A549 (cell line): ENCODE data around the gene RUFY2. TPM values are rescaled to one million over a fixed set of nuclear protein-coding genes. Genes with fewer than 3 reads are reported as not detected.
"Not testable (repeated sequence)": the region's sequence is repeated elsewhere in the genome, so short reads cannot be mapped to it uniquely, and the experiment has no call there.

Experiments used
- ATAC-seq, 2 experiments: fragments of 200-7000 bp in 1 of 2; fragments of >200 bp in 1 of 2; cut with Nextera tagmentation in 1 of 2; cut with Tn5 transposase in 1 of 2; 3 replicates each; pipeline versions ENCODE4 v1.8.0 to v1.9.1; 2018 to 2020; ENCODE audit warnings: mild to moderate bottlenecking in 1 of 2, moderate library complexity in 1 of 2
- CTCF ChIA-PET: fragments of 300-600 bp; sonication (Branson Sonifier 250); formaldehyde crosslinking; extraction: SDS; loops from one replicate; lab custom pipeline; 2021; ENCODE audit warnings: antibody characterized with exemption, inconsistent platforms; lab: Yijun Ruan, JAX
- POLR2A ChIA-PET: fragments of 350-600 bp; formaldehyde crosslinking; extraction: SDS; loops from one replicate; lab custom pipeline; 2021; ENCODE audit warnings: antibody characterized with exemption, inconsistent platforms; lab: Yijun Ruan, JAX
- DNase-seq, 2 experiments: peaks; one replicate each; pipeline versions ENCODE4 v3.0.0 to v3.0.0-alpha.2; 2011 to 2016; ENCODE audit warnings: low read depth in 1 of 2, low spot score in 1 of 2
- FAIRE-seq: peaks from 2 replicates; lab custom pipeline; 2011; peaks lifted over from hg19 to GRCh38; lab: Jason Lieb, UNC
- H3K27ac ChIP-seq, 2 experiments: fragments of >200 bp; sonication (Bioruptor Twin); formaldehyde crosslinking; 3 replicates each; pipeline ENCODE4 v1.5.1; 2016 to 2017
- H3K4me1 ChIP-seq: fragments of >200 bp; sonication (Bioruptor Twin); formaldehyde crosslinking; 3 replicates; pipeline ENCODE4 v1.6.1; 2016
- H3K4me2 ChIP-seq: fragments of >200 bp; sonication (Bioruptor Twin); formaldehyde crosslinking; 3 replicates; pipeline ENCODE4 v1.6.1; 2016
- H3K4me3 ChIP-seq: fragments of >200 bp; sonication (Bioruptor Twin); formaldehyde crosslinking; 3 replicates; pipeline ENCODE4 v1.5.1; 2016
- H3K9me3 ChIP-seq: fragments of >200 bp; sonication (Bioruptor Twin); formaldehyde crosslinking; 3 replicates; pipeline ENCODE4 v1.6.1; 2016
- CBX8 ChIP-seq: fragments of 200-600 bp; sonication (generic); IDR thresholded peaks from 2 replicates; pipeline ENCODE4 v1.6.1; 2016
- EHF ChIP-seq: fragments of 250-450 bp; sonication (Bioruptor Pico); IDR thresholded peaks from 2 replicates; pipeline ENCODE4 v1.5.0; 2020; ENCODE audit warnings: mild to moderate bottlenecking
- EP300 ChIP-seq, 2 experiments: fragments of >200 bp; sonication (Bioruptor Twin); formaldehyde crosslinking; IDR thresholded peaks; 2 replicates in 1 of 2; 3 replicates in 1 of 2; pipeline ENCODE4 v1.6.1; 2016 to 2017
- HDAC2 ChIP-seq: fragments of 200-600 bp; sonication (generic); IDR thresholded peaks from 2 replicates; pipeline ENCODE4 v1.6.1; 2016
- HOXA7 ChIP-seq: fragments of 250-450 bp; sonication (Bioruptor Pico); IDR thresholded peaks from 2 replicates; pipeline ENCODE4 v1.5.0; 2020; ENCODE audit warnings: mild to moderate bottlenecking, moderate library complexity
- JUNB ChIP-seq: fragments of >200 bp; sonication (Bioruptor Twin); formaldehyde crosslinking; IDR thresholded peaks from 2 replicates; pipeline ENCODE4 v1.6.1; 2016
- KDM1A ChIP-seq: fragments of 200-600 bp; sonication (generic); IDR thresholded peaks from 2 replicates; pipeline ENCODE4 v1.6.1; 2016; ENCODE audit warnings: low read depth, mild to moderate bottlenecking
- MYC ChIP-seq: IDR thresholded peaks from 2 replicates; pipeline ENCODE4 v1.6.1; 2012; ENCODE audit warnings: mild to moderate bottlenecking, inconsistent platforms, low read length, improper control_type of control experiment, borderline replicate concordance
- NFE2L2 ChIP-seq: fragments of 150-350 bp; conservative IDR thresholded peaks from 2 replicates; pipeline ENCODE4 v1.6.1; 2014; ENCODE audit warnings: low read length
- NPAS2 ChIP-seq: fragments of 250-450 bp; sonication (Bioruptor Pico); IDR thresholded peaks from 2 replicates; pipeline ENCODE4 v1.8.0; 2022; ENCODE audit warnings: mild to moderate bottlenecking, moderate library complexity, borderline replicate concordance
- NR3C1 ChIP-seq: fragments of >200 bp; sonication (Bioruptor Twin); formaldehyde crosslinking; IDR thresholded peaks from 3 replicates; pipeline ENCODE4 v1.6.1; 2017
- PHF8 ChIP-seq: fragments of 200-600 bp; sonication (generic); IDR thresholded peaks from 2 replicates; pipeline ENCODE4 v1.6.1; 2016; ENCODE audit warnings: low read depth, mild to moderate bottlenecking, antibody characterized with exemption, moderate library complexity, borderline replicate concordance
- POLR2AphosphoS2 ChIP-seq: conservative IDR thresholded peaks from 2 replicates; pipeline ENCODE4 v1.6.1; 2012; ENCODE audit warnings: low read length, improper control_type of control experiment, inconsistent platforms
- RARB ChIP-seq: fragments of 250-450 bp; sonication (Bioruptor Pico); IDR thresholded peaks from 2 replicates; pipeline ENCODE4 v1.8.0; 2021; ENCODE audit warnings: mild to moderate bottlenecking, moderate library complexity
- RCOR1 ChIP-seq: fragments of 150-350 bp; IDR thresholded peaks from 2 replicates; pipeline ENCODE4 v1.6.1; 2014; ENCODE audit warnings: antibody characterized with exemption, low read length, low read depth
- RNF2 ChIP-seq: fragments of 200-600 bp; sonication (generic); IDR thresholded peaks from 2 replicates; pipeline ENCODE4 v1.6.1; 2016; ENCODE audit warnings: low read depth, mild to moderate bottlenecking, antibody characterized with exemption, moderate library complexity, borderline replicate concordance
- TP53 ChIP-seq: fragments of 250-450 bp; sonication (Bioruptor Pico); IDR thresholded peaks from 2 replicates; pipeline ENCODE4 v1.5.0; 2021; ENCODE audit warnings: mild to moderate bottlenecking, moderate library complexity
- ZFP36 ChIP-seq: fragments of 450-650 bp; IDR thresholded peaks from 2 replicates; pipeline ENCODE4 v1.6.1; 2014; ENCODE audit warnings: borderline replicate concordance; ENCODE audit not compliant: partially characterized antibody
- ZNF302 ChIP-seq: fragments of 250-450 bp; sonication (Bioruptor Pico); IDR thresholded peaks from 2 replicates; pipeline ENCODE4 v1.9.0; 2021; ENCODE audit warnings: inconsistent platforms, mild to moderate bottlenecking, moderate library complexity
- ZSCAN20 ChIP-seq: fragments of 250-450 bp; sonication (Bioruptor Pico); IDR thresholded peaks from 2 replicates; pipeline ENCODE4 v1.8.0; 2022; ENCODE audit warnings: mild to moderate bottlenecking, moderate library complexity
- WGBS: methylation state at CpG from one replicate; pipeline ENCODE4 v1.1.6; 2017; ENCODE audit errors: missing lambda C conversion rate; 5-methylcytosine and 5-hydroxymethylcytosine counted together
- polyA plus RNA-seq, 4 experiments: library from polyadenylated mRNA; depleted of rRNA in 3 of 4; stranded (reverse); fragments of >200 nt; fragmentation: RNase III in 1 of 4; extraction: RNeasy Plus Mini Kit Qiagen cat#74134 plus additional on column Dnase treatment in 1 of 4; gene quantifications; 2 replicates in 3 of 4; 3 replicates in 1 of 4; pipeline ENCODE4 v1.2.3, GENCODE V29; 2011 to 2017
- TF ChIP-seq, protein P1 (sequence below): IDR thresholded peaks from 2 replicates; pipeline ENCODE4 v1.6.1; 2012
- TF ChIP-seq, protein P2 (sequence below): IDR thresholded peaks from 2 replicates; pipeline ENCODE4 v1.6.1; 2012; ENCODE audit warnings: low read depth, borderline replicate concordance
- TF ChIP-seq, protein P3 (sequence below): IDR thresholded peaks from 2 replicates; pipeline ENCODE4 v1.6.1; 2012

RUFY2 gene
- polyA plus RNA-seq, 2 of the 4 experiments (the other 2 are of a cell fraction), result 7.9 to 20.3 TPM

DNA sequence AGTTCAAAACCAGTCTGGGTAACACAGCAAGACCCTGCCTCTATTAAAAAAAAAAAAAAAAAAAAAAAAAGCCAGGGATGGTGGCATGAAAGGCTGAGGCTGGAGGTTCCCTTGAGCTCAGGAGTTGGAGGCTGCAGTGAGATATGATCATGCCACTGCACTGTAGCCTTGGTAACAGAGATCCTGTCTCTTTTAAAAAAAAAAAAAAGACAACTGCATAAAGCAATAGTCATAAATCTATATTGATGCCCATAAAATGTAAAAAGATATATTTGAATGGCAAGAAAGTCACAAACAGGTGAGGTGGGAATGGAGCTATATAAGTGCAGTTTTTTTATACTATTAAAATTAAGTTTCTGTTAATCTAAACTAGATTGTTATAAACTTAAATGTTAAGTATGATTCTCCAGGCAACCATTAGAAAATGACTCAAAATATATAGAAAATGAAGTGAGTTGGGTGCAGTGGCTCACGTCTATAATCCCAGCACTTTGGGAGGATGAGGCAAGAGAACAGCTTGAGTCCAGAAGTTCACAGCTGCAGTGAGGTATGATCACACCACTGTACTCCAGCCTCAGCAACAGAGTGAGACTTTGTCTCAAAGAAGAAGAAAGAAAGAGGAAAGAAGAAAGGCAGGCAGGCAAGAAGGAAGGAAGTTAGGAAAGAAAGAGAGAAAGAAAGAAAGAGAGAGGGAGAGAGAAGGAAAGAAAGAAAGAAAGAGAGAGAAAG, 88.6 kb downstream of the RUFY2 start:
- POLR2A ChIA-PET, result no interaction called here
- 46% methylated on average over 1 of the region's 1 CpG for WGBS
- no peak for DNase-seq
- H3K4me2 ChIP-seq, result no peak overlapping the region
- TF ChIP-seq POLR2AphosphoS2 (no peak), HDAC2 (no peak), EP300 (IDR thresholded peaks at IDR 0.05) (no peak), ZSCAN20 (no peak), NR3C1 (no peak), CBX8 (no peak), NPAS2 (CRISPR knock-in tag) (no peak), EHF (no peak), JUNB (no peak)
- TF ChIP-seq, protein P1, sequence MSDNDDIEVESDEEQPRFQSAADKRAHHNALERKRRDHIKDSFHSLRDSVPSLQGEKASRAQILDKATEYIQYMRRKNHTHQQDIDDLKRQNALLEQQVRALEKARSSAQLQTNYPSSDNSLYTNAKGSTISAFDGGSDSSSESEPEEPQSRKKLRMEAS, result no peak
- TF ChIP-seq, protein P2, sequence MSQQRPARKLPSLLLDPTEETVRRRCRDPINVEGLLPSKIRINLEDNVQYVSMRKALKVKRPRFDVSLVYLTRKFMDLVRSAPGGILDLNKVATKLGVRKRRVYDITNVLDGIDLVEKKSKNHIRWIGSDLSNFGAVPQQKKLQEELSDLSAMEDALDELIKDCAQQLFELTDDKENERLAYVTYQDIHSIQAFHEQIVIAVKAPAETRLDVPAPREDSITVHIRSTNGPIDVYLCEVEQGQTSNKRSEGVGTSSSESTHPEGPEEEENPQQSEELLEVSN, result no peak
- TF ChIP-seq, protein P3, sequence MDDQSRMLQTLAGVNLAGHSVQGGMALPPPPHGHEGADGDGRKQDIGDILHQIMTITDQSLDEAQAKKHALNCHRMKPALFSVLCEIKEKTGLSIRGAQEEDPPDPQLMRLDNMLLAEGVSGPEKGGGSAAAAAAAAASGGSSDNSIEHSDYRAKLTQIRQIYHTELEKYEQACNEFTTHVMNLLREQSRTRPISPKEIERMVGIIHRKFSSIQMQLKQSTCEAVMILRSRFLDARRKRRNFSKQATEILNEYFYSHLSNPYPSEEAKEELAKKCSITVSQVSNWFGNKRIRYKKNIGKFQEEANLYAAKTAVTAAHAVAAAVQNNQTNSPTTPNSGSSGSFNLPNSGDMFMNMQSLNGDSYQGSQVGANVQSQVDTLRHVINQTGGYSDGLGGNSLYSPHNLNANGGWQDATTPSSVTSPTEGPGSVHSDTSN, result no peak
- no peak overlapping the region for H3K4me3 ChIP-seq
- H3K27ac ChIP-seq, result no peak overlapping the region
- no peaks in the 10 kb centered on the region for H3K4me1 ChIP-seq
- CTCF ChIA-PET, result interaction anchor here (0.6 to 1.4 kb wide), 5 partner anchors 9 to 106 kb away, joined by 3 to 6 read pairs (median 3); partner anchors contain the start of gene PBLD
- ATAC-seq, result no peak
- peaks cover 20% of the 10 kb centered on the region; the same call in 2 of the 3 replicates for H3K9me3 ChIP-seq
- no peak for FAIRE-seq

DNA sequence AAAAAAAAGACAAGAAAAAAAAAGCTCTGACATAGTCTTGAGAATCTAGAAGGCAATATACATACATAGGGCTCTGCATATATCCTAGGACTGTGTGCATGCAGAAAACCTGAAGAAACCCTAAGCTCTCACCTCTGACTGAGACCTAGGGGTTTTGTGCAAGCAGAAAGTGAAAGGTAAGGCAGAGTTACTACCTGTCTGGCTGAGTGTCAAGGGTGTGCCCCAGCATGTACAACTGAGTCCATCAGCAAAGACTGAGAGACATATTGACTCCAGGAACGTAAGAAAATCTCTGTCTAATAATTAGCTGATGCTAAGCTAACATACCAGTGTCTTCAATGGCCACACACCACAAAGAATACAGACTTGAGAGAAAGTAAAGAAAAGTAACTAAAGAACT, 91.5 kb downstream of the RUFY2 start:
- FAIRE-seq, result no peak
- Histone ChIP-seq H3K4me1 (no peaks in the 10 kb centered on the region), H3K27ac (no peak overlapping the region), H3K4me2 (no peak overlapping the region), H3K4me3 (no peak overlapping the region), H3K9me3 (peaks cover 20% of the 10 kb centered on the region; the same call in 2 of the 3 replicates)
- CTCF ChIA-PET, result interaction anchor here (0.6 to 6.2 kb wide), 6 partner anchors 8 to 103 kb away, joined by 3 to 41 read pairs (median 3); no protein-coding TSS in a partner anchor
- ATAC-seq, result no peak
- no peak for DNase-seq
- WGBS, result 60% methylated on average over 1 of the region's 1 CpG
- TF ChIP-seq RNF2 (no peak), MYC (no peak), HOXA7 (CRISPR knock-in tag) (no peak), TP53 (no peak), CBX8 (no peak), ZFP36 (no peak)
- TF ChIP-seq, protein P2, result no peak
- POLR2A ChIA-PET, result no interaction called here

DNA sequence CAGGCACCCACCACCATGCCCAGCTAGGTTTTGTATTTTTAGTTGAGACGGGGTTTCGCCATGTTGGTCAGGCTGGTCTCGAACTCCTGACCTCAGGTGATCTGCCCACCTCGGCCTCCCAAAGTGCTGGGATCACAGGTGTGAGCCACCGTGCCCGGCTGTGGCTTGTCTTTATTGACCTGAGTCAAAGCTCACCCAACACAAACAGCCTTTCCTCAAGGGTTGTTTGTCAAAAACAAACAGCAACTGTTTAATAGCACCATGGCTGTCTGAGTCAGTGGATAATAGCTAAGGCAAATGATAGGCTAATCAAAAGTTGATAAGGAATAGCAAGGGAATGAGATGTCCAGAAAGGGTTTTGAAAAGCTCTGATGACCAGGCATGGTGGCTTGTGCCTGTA, 92.1 kb downstream of the RUFY2 start:
- CTCF ChIA-PET, result interaction anchor here (0.9 to 6.2 kb wide), 5 partner anchors 9 to 104 kb away, joined by 3 to 41 read pairs (median 3); no protein-coding TSS in a partner anchor

DNA sequence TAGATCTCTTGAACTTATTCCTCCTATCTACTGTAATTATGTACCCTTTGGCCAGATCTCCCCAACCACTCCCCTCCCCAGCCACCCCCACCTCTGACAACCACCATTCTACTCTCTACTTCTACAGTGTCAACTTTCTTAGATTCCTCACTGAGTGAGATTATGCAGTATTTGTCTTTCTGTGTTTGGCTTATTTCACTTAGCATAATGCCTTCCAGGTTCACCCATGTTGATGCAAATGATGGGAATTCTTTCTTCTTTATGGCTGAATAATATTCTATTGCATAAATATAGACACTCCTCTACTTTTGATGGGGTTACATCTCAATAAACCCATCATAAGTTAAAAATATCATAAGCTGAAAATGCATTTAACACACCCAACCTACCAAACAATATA, 96.5 kb downstream of the RUFY2 start:
- TF ChIP-seq RARB, result no peak
- TF ChIP-seq NFE2L2, result no peak
- TF ChIP-seq ZNF302, result no peak
- TF ChIP-seq, protein P1, result no peak
- no peak for TF ChIP-seq RCOR1
- no peak for TF ChIP-seq KDM1A
- TF ChIP-seq PHF8, result no peak
- no peak for TF ChIP-seq TP53
- Histone ChIP-seq H3K4me2 (no peak overlapping the region), H3K9me3 (peaks cover under 1% of the 10 kb centered on the region; the same call in 2 of the 3 replicates), H3K4me3 (no peak overlapping the region), H3K4me1 (peaks cover 24% of the 10 kb centered on the region), H3K27ac (no peak overlapping the region)
- FAIRE-seq, result no peak
- ChIA-PET CTCF (interaction anchor here (0.6 to 6.2 kb wide), 3 partner anchors 8 to 46 kb away, joined by 3 to 41 read pairs (median 4); no protein-coding TSS in a partner anchor), POLR2A (no interaction called here)
- DNase-seq, result no peak
- no peak for ATAC-seq

More for the DNA sequence above, 92.1 kb downstream of the RUFY2 start:
- H3K4me2 ChIP-seq, POLR2A ChIA-PET, ATAC-seq, FAIRE-seq, DNase-seq, H3K4me1 ChIP-seq, H3K4me3 ChIP-seq, H3K27ac ChIP-seq: not testable (repeated sequence)
- peaks cover 20% of the 10 kb centered on the region; the same call in 2 of the 3 replicates for H3K9me3 ChIP-seq
- 85% methylated on average over 6 of the region's 6 CpGs for WGBS
